Prostate gland (tissue), 2 donors: ENCODE results near the gene OVOL1. TPM values are rescaled to one million over a fixed set of nuclear protein-coding genes. Genes with fewer than 3 reads are reported as not detected.

Experiments
- DNase-seq: peaks from one replicate; pipeline ENCODE4 v3.0.0-alpha.2; 2019; ENCODE audit warnings: low spot score
- H3K27ac ChIP-seq, 2 donors: fragments of 200-600 bp; sonication (generic); 2 replicates each; pipeline ENCODE4 v1.5.1; 2017 to 2019
- H3K27me3 ChIP-seq: fragments of 200-600 bp; sonication (generic); replicated peaks from 2 replicates; pipeline ENCODE4 v1.5.1; 2019; ENCODE audit not compliant: insufficient read depth
- H3K36me3 ChIP-seq, 2 donors: fragments of 200-600 bp; sonication (generic); 1 replicate in 1 of 2; 2 replicates in 1 of 2; pipeline versions ENCODE4 v1.5.1 to v1.8.1; 2017 to 2019
- H3K4me1 ChIP-seq: fragments of 200-600 bp; sonication (generic); replicated peaks from 2 replicates; pipeline ENCODE4 v1.5.1; 2019
- H3K4me3 ChIP-seq, 2 donors: fragments of 200-600 bp; sonication (generic); 2 replicates each; pipeline ENCODE4 v1.5.1; 2017 to 2019
- H3K9me3 ChIP-seq: fragments of 200-600 bp; sonication (generic); 2 replicates; pipeline ENCODE4 v1.5.1; 2017
- POLR2A ChIP-seq: fragments of 450-650 bp; IDR thresholded peaks from one replicate; pipeline ENCODE4 v1.6.1; 2016; ENCODE audit warnings: antibody characterized with exemption, mild to moderate bottlenecking
- POLR2AphosphoS5 ChIP-seq: sonication (generic); formaldehyde crosslinking; IDR thresholded peaks from one replicate; pipeline ENCODE4 v1.6.1; 2017; ENCODE audit warnings: antibody characterized with exemption
- whole genome bisulfite sequencing: methylation state at CpG from one replicate; pipeline ENCODE4 v1.1.5; 2018; 5-methylcytosine and 5-hydroxymethylcytosine counted together
- intact Hi-C: fragments of 100-400 bp; cut with DNase I; formaldehyde crosslinking; loops from one replicate; pipeline ENCODE4 v1.14.2; 2022
- total RNA-seq, 2 donors: library from RNA; depleted of rRNA; stranded (reverse); fragments of >200 nt; gene quantifications; one replicate each; pipeline ENCODE4 v1.1.0, GENCODE V29; 2016
- TF ChIP-seq, protein P1 (sequence below), 4 experiments: fragments of 200-600 bp in 2 of 4; fragments of 450-650 bp in 2 of 4; sonication (generic) in 2 of 4; IDR thresholded peaks; 1 replicate in 3 of 4; 2 replicates in 1 of 4; pipeline ENCODE4 v1.5.1; 2016 to 2019; ENCODE audit warnings: antibody characterized with exemption in 4 of 4, mild to moderate bottlenecking in 2 of 4, moderate library complexity in 2 of 4

OVOL1 gene
- total RNA-seq, 2 donors from 2014 or later = 2.7 to 8.5 TPM

DNA sequence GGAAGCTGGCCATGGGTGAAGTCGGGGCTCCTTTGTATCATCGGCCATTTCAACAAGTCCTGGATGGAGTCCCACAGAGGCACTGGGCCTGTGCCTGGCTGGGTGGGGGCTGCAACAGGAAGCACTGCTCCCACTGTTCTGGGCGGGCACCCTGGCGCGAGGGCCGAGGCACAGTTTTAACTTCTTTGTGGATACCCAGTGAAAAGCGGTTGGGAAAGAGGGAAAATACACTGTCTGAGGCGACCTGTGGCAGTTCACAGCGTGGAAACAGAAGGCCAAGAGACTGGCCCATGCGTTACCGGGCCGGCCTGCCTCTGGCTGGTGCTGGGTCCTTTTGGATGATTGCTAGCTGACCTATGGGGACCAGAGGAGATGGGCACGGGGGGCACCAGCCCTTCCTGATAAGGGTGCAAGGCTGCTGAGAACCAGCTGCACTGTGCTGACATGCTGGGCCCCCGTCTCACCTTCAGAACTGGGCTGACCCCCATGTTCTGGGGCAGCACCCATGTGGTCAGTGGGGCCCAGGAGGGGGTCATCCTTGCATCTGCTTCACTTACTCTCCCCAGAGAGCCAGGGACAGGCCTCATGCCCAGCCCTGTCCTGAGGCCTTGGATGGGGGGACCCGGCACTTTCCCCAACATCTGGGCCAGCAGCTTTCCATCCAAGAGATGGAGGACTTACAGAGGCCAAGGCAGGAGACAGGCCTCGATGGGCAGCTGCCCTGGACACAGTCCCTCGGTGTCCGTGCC lies 4.2 kb downstream of the OVOL1 start:
- H3K4me3 ChIP-seq = no peak overlapping the region
- intact Hi-C loops = no loop called here
- no peaks in the 10 kb centered on the region for H3K27me3 ChIP-seq
- H3K4me1 ChIP-seq = peaks cover 21% of the 10 kb centered on the region
- no peaks in the 10 kb centered on the region for H3K36me3 ChIP-seq
- H3K27ac ChIP-seq = peak overlapping the region; percentile 6 to 12
- DNase-seq = no peak
- H3K9me3 ChIP-seq = no peaks in the 10 kb centered on the region
- 80% methylated on average over 18 of the region's 18 CpGs for WGBS
- no peak for TF ChIP-seq POLR2A
- TF ChIP-seq, protein P1, sequence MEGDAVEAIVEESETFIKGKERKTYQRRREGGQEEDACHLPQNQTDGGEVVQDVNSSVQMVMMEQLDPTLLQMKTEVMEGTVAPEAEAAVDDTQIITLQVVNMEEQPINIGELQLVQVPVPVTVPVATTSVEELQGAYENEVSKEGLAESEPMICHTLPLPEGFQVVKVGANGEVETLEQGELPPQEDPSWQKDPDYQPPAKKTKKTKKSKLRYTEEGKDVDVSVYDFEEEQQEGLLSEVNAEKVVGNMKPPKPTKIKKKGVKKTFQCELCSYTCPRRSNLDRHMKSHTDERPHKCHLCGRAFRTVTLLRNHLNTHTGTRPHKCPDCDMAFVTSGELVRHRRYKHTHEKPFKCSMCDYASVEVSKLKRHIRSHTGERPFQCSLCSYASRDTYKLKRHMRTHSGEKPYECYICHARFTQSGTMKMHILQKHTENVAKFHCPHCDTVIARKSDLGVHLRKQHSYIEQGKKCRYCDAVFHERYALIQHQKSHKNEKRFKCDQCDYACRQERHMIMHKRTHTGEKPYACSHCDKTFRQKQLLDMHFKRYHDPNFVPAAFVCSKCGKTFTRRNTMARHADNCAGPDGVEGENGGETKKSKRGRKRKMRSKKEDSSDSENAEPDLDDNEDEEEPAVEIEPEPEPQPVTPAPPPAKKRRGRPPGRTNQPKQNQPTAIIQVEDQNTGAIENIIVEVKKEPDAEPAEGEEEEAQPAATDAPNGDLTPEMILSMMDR (IDR thresholded peaks at IDR 0.05) = no peak
- no peak for TF ChIP-seq POLR2AphosphoS5

DNA sequence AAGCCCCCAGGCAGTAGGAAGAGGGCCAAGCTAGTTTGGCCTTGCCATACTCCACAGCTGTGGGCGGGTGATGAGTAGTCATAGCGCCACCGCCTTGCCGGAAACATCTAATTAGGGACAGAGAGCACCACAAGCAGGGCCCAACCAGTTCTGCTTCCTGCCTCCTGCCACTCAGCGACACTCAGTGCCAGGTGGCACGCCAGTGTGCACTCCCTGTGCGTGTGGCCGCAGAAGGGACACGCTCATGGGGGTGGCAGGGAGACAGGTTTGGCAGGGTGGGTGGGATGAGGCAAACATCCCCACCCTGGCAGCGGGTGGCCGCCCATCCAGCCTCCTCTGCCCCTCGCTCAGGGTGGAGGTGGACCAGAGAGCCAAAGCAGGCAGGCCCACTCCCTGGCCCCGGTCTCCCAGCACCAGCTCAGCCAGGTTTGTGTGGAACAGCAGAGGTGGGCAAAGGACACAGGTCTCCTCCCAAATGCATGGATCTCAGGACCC lies 4.9 kb downstream of the OVOL1 start:
- DNase-seq = peak; percentile 59
- H3K27ac ChIP-seq = peak overlapping the region; percentile 6 to 12
- no peaks in the 10 kb centered on the region for H3K9me3 ChIP-seq
- peaks cover 21% of the 10 kb centered on the region for H3K4me1 ChIP-seq
- H3K36me3 ChIP-seq = no peaks in the 10 kb centered on the region
- TF ChIP-seq POLR2A (peak; percentile 57), POLR2AphosphoS5 (peak; percentile 33)
- TF ChIP-seq, protein P1 (IDR thresholded peaks at IDR 0.05) = no peak
- WGBS = 40% methylated on average over 13 of the region's 13 CpGs
- H3K4me3 ChIP-seq = no peak overlapping the region
- intact Hi-C loops = no loop called here
- no peaks in the 10 kb centered on the region for H3K27me3 ChIP-seq

DNA sequence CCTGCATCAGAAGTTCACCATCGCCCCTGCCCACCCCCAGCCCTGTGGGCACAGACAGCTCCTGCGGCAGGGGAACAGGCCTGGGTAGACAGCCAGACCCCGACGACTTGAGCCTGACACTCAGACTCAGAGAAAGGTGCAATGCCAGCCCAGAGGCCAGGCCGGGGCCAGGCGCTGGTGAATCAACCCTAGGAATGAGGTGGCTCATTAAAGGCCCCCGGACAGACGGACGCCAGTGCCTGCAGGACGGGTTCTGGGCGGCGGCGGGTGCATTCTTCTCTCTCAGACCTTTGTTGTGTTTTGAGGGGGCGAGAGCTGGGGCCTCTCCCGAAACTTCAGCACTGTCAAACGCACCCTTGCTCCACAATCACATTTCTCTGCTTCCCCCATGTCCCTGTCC lies 5.6 kb downstream of the OVOL1 start:
- no peak for DNase-seq
- 57% methylated on average over 16 of the region's 16 CpGs for WGBS

DNA sequence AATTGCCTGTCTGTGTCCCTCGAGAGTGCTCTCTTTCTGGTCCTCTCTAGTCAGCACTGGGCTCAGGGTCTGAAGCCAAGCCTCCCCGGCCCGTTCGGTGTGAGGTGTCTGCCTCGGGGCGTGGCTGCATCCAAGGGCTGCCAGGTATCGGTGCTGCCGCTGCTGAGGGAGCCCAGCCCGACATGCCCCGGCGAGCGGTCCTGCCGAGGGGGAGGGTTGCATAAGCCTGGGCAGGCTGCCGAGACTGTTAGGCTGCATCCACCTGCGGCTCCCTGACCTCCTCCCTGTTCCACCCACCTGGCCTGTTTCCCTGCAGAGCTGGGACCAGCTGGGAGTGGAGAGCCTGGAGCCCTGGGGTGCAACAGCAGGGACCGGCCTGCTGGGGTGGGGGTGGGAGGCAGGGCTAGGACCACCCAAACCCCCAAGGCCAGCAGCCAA lies 6.3 kb downstream of the OVOL1 start:
- intact Hi-C loops = no loop called here
- H3K9me3 ChIP-seq = no peaks in the 10 kb centered on the region
- DNase-seq = peak; percentile 92
- 34% methylated on average over 14 of the region's 16 CpGs for WGBS
- peaks cover 14% of the 10 kb centered on the region for H3K4me1 ChIP-seq
- TF ChIP-seq POLR2AphosphoS5 (peak; percentile 85), POLR2A (no peak)
- TF ChIP-seq, protein P1 (IDR thresholded peaks at IDR 0.05) = no peak
- peak overlapping the region in 1 of 2 donors; percentile 22 for H3K27ac ChIP-seq
- H3K36me3 ChIP-seq = no peaks in the 10 kb centered on the region
- H3K27me3 ChIP-seq = no peaks in the 10 kb centered on the region
- no peak overlapping the region for H3K4me3 ChIP-seq

More for the DNA sequence above, 5.6 kb downstream of the OVOL1 start:
- Histone ChIP-seq H3K9me3 (no peaks in the 10 kb centered on the region), H3K27ac (peak overlapping the region in 1 of 2 donors; percentile 26), H3K27me3 (no peaks in the 10 kb centered on the region), H3K36me3 (no peaks in the 10 kb centered on the region), H3K4me1 (peaks cover 21% of the 10 kb centered on the region), H3K4me3 (no peak overlapping the region)
- intact Hi-C loops = no loop called here
- TF ChIP-seq POLR2AphosphoS5 = no peak
- TF ChIP-seq, protein P1 (IDR thresholded peaks at IDR 0.05) = no peak
- TF ChIP-seq POLR2A = no peak
